ENCODE results near the gene FCHO1. TPM values are rescaled to one million over a fixed set of nuclear protein-coding genes. Genes with fewer than 3 reads are reported as not detected.

FCHO1 gene
- total and polyA plus RNA-seq, 3 donors from 2014 or later = 9.8 to 15.6 (median 12.8) TPM

GRCh38 chr19:17834350-17835181, 83.3 kb downstream of the FCHO1 start:
- peaks cover 3% of the 10 kb centered on the region for H3K4me1 ChIP-seq
- no peak for DNase-seq
- no peaks in the 10 kb centered on the region for H3K27me3 ChIP-seq
- no peaks in the 10 kb centered on the region for H3K9me3 ChIP-seq
- H3K27ac ChIP-seq = no peak overlapping the region
- no peaks in the 10 kb centered on the region for H3K36me3 ChIP-seq (ENCODE audit: low read depth, missing control alignments)
- intact Hi-C loops (cut with DNase I; ENCODE audit: low total_unique reads) = no loop called here
- TF ChIP-seq CTCF (IDR thresholded peaks at IDR 0.05) (no peak), POLR2A (IDR thresholded peaks at IDR 0.05) (no peak)
- no peak overlapping the region for H3K4me3 ChIP-seq
- WGBS, 2 donors = 85 to 88% methylated on average over 10 to 27 of the region's 27 CpGs

- Histone ChIP-seq H3K9me3 (no peaks in the 10 kb centered on the region), H3K27me3 (no peaks in the 10 kb centered on the region), H3K4me3 (no peak overlapping the region), H3K4me1 (no peaks in the 10 kb centered on the region), H3K36me3 (ENCODE audit: low read depth, missing control alignments) (no peaks in the 10 kb centered on the region), H3K27ac (no peak overlapping the region)
- no peak for DNase-seq
- intact Hi-C loops (cut with DNase I; ENCODE audit: low total_unique reads) = no loop called here
- TF ChIP-seq CTCF (IDR thresholded peaks at IDR 0.05) = no peak
- no peak for TF ChIP-seq POLR2A (IDR thresholded peaks at IDR 0.05)
- WGBS, 2 donors = 83 to 86% methylated on average over 8 of the region's 8 CpGs
Measured at GRCh38 chr19:17835182-17836006, 84.1 kb downstream of the FCHO1 start.

GRCh38 chr19:17836530-17836929, 85.3 kb downstream of the FCHO1 start:
- intact Hi-C loops (cut with DNase I; ENCODE audit: low total_unique reads) = no loop called here
- Histone ChIP-seq H3K36me3 (ENCODE audit: low read depth, missing control alignments) (no peaks in the 10 kb centered on the region), H3K9me3 (no peaks in the 10 kb centered on the region), H3K27me3 (no peaks in the 10 kb centered on the region), H3K4me3 (no peak overlapping the region), H3K4me1 (no peaks in the 10 kb centered on the region), H3K27ac (no peak overlapping the region)
- no peak for TF ChIP-seq POLR2A (IDR thresholded peaks at IDR 0.05)
- TF ChIP-seq CTCF (IDR thresholded peaks at IDR 0.05) = no peak
- no peak for DNase-seq
- WGBS, 2 donors = 74 to 81% methylated on average over 4 of the region's 4 CpGs

- WGBS, 2 donors = 90 to 97% methylated on average over 7 of the region's 7 CpGs
- intact Hi-C loops (cut with DNase I; ENCODE audit: low total_unique reads) = no loop called here
- H3K4me1 ChIP-seq = no peaks in the 10 kb centered on the region
- H3K9me3 ChIP-seq = no peaks in the 10 kb centered on the region
- no peaks in the 10 kb centered on the region for H3K27me3 ChIP-seq
- H3K36me3 ChIP-seq (ENCODE audit: low read depth, missing control alignments) = no peaks in the 10 kb centered on the region
- no peak for DNase-seq
- TF ChIP-seq POLR2A (IDR thresholded peaks at IDR 0.05) (no peak), CTCF (IDR thresholded peaks at IDR 0.05) (no peak)
- no peak overlapping the region for H3K27ac ChIP-seq
- H3K4me3 ChIP-seq = no peak overlapping the region
Measured at GRCh38 chr19:17837972-17838371, 86.7 kb downstream of the FCHO1 start.

Other genes with a start within 250 kb of the FCHO1 start
- gene PGLS, start 239.8 kb upstream of the FCHO1 start, total RNA-seq = 10 to 100 TPM; 77.7 to 82.9 TPM
- gene PGLS, start 239.8 kb upstream of the FCHO1 start, polyA plus RNA-seq (ENCODE audit: insufficient read depth, low read depth, low replicate concordance) = 44.3 TPM
- 10 to 100 TPM; 70.3 to 94.5 TPM for gene COLGALT1, start 195.8 kb upstream of the FCHO1 start, total RNA-seq
- gene COLGALT1, start 195.8 kb upstream of the FCHO1 start, polyA plus RNA-seq (ENCODE audit: insufficient read depth, low read depth, low replicate concordance) = 52.0 TPM
- gene UNC13A, start 63.1 kb upstream of the FCHO1 start, total RNA-seq = 1 to 10 TPM; 2.6 to 3.2 TPM
- 1.2 TPM for gene UNC13A, start 63.1 kb upstream of the FCHO1 start, polyA plus RNA-seq (ENCODE audit: insufficient read depth, low read depth, low replicate concordance)
- gene MAP1S, start 32.0 kb upstream of the FCHO1 start, total RNA-seq = 100 to 1,000 TPM in 1 of 2 donors, 10 to 100 TPM in 1; 95.5 to 106 TPM
- 123 TPM for gene MAP1S, start 32.0 kb upstream of the FCHO1 start, polyA plus RNA-seq (ENCODE audit: insufficient read depth, low read depth, low replicate concordance)
- gene B3GNT3, start 43.7 kb downstream of the FCHO1 start, total RNA-seq = under 1 TPM; 0.19 to 0.71 TPM
- gene B3GNT3, start 43.7 kb downstream of the FCHO1 start, polyA plus RNA-seq (ENCODE audit: insufficient read depth, low read depth, low replicate concordance) = 0.63 TPM
- 100 to 1,000 TPM in 1 of 2 donors, 10 to 100 TPM in 1; 39.0 to 183 TPM for gene INSL3, start 70.0 kb downstream of the FCHO1 start, total RNA-seq
- 1,477 TPM for gene INSL3, start 70.0 kb downstream of the FCHO1 start, polyA plus RNA-seq (ENCODE audit: insufficient read depth, low read depth, low replicate concordance)
- 10 to 100 TPM in 1 of 2 donors, 1 to 10 TPM in 1; 5.0 to 10.5 TPM for gene JAK3, start 96.5 kb downstream of the FCHO1 start, total RNA-seq
- 3.5 TPM for gene JAK3, start 96.5 kb downstream of the FCHO1 start, polyA plus RNA-seq (ENCODE audit: insufficient read depth, low read depth, low replicate concordance)
- gene RPL18A, start 108.4 kb downstream of the FCHO1 start, total RNA-seq = 1,000 to 10,000 TPM in 1 of 2 donors, 100 to 1,000 TPM in 1; 551 to 1,098 TPM
- gene RPL18A, start 108.4 kb downstream of the FCHO1 start, polyA plus RNA-seq (ENCODE audit: insufficient read depth, low read depth, low replicate concordance) = 828 TPM
- gene SLC5A5, start 120.5 kb downstream of the FCHO1 start, total RNA-seq = 1 to 10 TPM in 1 of 2 donors, under 1 TPM in 1; 0.79 to 1.4 TPM
- gene SLC5A5, start 120.5 kb downstream of the FCHO1 start, polyA plus RNA-seq (ENCODE audit: insufficient read depth, low read depth, low replicate concordance) = 1.1 TPM
- gene CCDC124, start 181.5 kb downstream of the FCHO1 start, total RNA-seq = 10 to 100 TPM; 51.5 to 69.5 TPM
- 75.0 TPM for gene CCDC124, start 181.5 kb downstream of the FCHO1 start, polyA plus RNA-seq (ENCODE audit: insufficient read depth, low read depth, low replicate concordance)
- gene KCNN1, start 215.6 kb downstream of the FCHO1 start, total RNA-seq = 10 to 100 TPM; 10.3 to 15.9 TPM
- 4.4 TPM for gene KCNN1, start 215.6 kb downstream of the FCHO1 start, polyA plus RNA-seq (ENCODE audit: insufficient read depth, low read depth, low replicate concordance)

Measured in testis (tissue), 3 donors.